ENCODE measurements around the gene INPP5E. TPM values are rescaled to one million over a fixed set of nuclear protein-coding genes. Genes with fewer than 3 reads are reported as not detected.

INPP5E gene
- total and polyA plus RNA-seq, 2 experiments from 2014 or later: 5.8 to 13.4 TPM

DNA sequence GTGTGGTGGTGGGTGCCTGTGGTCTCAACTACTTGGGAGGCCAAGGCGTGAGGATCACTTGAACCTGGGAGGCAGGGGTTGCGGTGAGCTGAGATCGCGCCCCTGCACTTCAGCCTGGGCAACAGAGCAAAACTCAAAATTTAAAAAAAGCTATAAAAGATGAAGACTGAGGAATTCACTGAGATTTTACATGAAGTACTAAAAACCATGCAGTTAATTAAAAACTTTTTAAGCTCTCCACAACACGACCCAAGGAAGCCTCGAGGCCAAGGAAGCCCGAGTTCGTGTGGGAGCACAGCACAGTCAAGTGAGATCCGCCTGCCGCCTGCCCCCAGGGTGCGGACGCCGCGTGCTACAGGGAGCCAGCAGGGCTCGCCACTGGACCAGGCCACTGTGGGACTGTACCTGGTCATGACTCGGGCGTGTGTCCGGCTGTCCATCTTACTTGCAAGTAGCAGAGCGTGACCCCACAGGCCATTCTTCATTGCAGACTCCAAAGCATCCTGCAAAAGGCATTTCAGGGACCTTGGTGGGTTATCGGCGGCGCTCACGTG, 21.2 kb upstream of the INPP5E start (continued):
- TF ChIP-seq, protein P1, sequence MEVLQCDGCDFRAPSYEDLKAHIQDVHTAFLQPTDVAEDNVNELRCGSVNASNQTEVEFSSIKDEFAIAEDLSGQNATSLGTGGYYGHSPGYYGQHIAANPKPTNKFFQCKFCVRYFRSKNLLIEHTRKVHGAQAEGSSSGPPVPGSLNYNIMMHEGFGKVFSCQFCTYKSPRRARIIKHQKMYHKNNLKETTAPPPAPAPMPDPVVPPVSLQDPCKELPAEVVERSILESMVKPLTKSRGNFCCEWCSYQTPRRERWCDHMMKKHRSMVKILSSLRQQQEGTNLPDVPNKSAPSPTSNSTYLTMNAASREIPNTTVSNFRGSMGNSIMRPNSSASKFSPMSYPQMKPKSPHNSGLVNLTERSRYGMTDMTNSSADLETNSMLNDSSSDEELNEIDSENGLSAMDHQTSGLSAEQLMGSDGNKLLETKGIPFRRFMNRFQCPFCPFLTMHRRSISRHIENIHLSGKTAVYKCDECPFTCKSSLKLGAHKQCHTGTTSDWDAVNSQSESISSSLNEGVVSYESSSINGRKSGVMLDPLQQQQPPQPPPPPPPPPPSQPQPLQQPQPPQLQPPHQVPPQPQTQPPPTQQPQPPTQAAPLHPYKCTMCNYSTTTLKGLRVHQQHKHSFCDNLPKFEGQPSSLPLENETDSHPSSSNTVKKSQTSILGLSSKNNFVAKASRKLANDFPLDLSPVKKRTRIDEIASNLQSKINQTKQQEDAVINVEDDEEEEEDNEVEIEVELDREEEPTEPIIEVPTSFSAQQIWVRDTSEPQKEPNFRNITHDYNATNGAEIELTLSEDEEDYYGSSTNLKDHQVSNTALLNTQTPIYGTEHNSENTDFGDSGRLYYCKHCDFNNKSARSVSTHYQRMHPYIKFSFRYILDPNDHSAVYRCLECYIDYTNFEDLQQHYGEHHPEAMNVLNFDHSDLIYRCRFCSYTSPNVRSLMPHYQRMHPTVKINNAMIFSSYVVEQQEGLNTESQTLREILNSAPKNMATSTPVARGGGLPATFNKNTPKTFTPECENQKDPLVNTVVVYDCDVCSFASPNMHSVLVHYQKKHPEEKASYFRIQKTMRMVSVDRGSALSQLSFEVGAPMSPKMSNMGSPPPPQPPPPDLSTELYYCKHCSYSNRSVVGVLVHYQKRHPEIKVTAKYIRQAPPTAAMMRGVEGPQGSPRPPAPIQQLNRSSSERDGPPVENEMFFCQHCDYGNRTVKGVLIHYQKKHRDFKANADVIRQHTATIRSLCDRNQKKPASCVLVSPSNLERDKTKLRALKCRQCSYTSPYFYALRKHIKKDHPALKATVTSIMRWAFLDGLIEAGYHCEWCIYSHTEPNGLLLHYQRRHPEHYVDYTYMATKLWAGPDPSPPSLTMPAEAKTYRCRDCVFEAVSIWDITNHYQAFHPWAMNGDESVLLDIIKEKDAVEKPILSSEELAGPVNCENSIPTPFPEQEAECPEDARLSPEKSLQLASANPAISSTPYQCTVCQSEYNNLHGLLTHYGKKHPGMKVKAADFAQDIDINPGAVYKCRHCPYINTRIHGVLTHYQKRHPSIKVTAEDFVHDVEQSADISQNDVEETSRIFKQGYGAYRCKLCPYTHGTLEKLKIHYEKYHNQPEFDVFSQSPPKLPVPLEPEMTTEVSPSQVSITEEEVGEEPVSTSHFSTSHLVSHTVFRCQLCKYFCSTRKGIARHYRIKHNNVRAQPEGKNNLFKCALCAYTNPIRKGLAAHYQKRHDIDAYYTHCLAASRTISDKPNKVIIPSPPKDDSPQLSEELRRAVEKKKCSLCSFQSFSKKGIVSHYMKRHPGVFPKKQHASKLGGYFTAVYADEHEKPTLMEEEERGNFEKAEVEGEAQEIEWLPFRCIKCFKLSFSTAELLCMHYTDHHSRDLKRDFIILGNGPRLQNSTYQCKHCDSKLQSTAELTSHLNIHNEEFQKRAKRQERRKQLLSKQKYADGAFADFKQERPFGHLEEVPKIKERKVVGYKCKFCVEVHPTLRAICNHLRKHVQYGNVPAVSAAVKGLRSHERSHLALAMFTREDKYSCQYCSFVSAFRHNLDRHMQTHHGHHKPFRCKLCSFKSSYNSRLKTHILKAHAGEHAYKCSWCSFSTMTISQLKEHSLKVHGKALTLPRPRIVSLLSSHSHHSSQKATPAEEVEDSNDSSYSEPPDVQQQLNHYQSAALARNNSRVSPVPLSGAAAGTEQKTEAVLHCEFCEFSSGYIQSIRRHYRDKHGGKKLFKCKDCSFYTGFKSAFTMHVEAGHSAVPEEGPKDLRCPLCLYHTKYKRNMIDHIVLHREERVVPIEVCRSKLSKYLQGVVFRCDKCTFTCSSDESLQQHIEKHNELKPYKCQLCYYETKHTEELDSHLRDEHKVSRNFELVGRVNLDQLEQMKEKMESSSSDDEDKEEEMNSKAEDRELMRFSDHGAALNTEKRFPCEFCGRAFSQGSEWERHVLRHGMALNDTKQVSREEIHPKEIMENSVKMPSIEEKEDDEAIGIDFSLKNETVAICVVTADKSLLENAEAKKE (CRISPR knock-in tag; IDR thresholded peaks at IDR 0.05): no peak
- TF ChIP-seq CREB1 (CRISPR knock-in tag; IDR thresholded peaks at IDR 0.05; ENCODE audit: low read depth): no peak
- TF ChIP-seq EZH2phosphoT487 (IDR thresholded peaks at IDR 0.05; ENCODE audit: unreplicated experiment): no peak
- no peak for TF ChIP-seq NANOG (IDR thresholded peaks at IDR 0.05; ENCODE audit: borderline replicate concordance)
- TF ChIP-seq ZNF331 (CRISPR knock-in tag; IDR thresholded peaks at IDR 0.05; ENCODE audit: low read depth): no peak
- TF ChIP-seq, protein P2, sequence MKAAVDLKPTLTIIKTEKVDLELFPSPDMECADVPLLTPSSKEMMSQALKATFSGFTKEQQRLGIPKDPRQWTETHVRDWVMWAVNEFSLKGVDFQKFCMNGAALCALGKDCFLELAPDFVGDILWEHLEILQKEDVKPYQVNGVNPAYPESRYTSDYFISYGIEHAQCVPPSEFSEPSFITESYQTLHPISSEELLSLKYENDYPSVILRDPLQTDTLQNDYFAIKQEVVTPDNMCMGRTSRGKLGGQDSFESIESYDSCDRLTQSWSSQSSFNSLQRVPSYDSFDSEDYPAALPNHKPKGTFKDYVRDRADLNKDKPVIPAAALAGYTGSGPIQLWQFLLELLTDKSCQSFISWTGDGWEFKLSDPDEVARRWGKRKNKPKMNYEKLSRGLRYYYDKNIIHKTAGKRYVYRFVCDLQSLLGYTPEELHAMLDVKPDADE (IDR thresholded peaks at IDR 0.05): no peak
- no peak for TF ChIP-seq ZNF114 (CRISPR knock-in tag; IDR thresholded peaks at IDR 0.05)

DNA sequence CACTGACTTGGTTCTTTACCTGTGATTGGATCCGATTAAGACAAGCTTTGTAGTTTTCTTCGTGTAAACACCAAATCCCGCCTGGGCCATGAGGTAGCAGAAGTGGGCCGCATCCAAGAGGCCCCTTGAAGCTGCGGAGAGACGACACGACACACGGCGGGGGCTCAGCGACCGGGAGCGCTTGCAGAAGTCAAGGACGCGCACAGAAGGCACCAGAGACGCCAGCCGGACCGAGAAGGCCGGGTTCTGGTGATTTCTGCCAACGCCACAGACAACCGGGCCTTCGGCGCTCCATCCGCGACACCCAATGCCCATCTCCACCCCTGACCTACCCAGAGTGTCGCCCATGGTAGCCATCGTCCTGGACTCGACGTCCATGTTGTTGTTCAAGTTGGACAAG, 19.8 kb upstream of the INPP5E start:
- no peak for DNase-seq (ENCODE audit: low spot score)
- no peak for ATAC-seq
- Histone ChIP-seq H3F3A (replicated peaks; ENCODE audit: low read depth) (peaks cover 9% of the 10 kb centered on the region; the same call in 1 of the 2 replicates), H3K27me3 (ENCODE audit: insufficient read depth) (no peaks in the 10 kb centered on the region), H3K27ac (ENCODE audit: low read depth) (no peak overlapping the region), H3K36me3 (ENCODE audit: insufficient read depth) (peaks cover 46% of the 10 kb centered on the region), H3K4me2 (no peak overlapping the region), H3K4me3 (no peak overlapping the region), H3K4me1 (ENCODE audit: insufficient read depth) (no peaks in the 10 kb centered on the region), H3K9me2 (ENCODE audit: insufficient read depth) (no peaks in the 10 kb centered on the region), H4K20me1 (replicated peaks; ENCODE audit: insufficient read depth) (peaks cover 10% of the 10 kb centered on the region), H3K79me2 (replicated peaks; ENCODE audit: insufficient read depth) (peaks cover 9% of the 10 kb centered on the region; the same call in 1 of the 2 replicates), H2AFZ (no peak overlapping the region)
- Mint-ChIP-seq H3K4me3 (no peak overlapping the region), H3K27ac (no peak overlapping the region), H3K36me3 (ENCODE audit: low read depth) (peaks cover 84% of the 10 kb centered on the region), H3K27me3 (ENCODE audit: insufficient read depth, low read depth, poor library complexity) (peaks cover 14% of the 10 kb centered on the region), H3K9me3 (peaks cover 4% of the 10 kb centered on the region; the same call in 2 of the 3 replicates), H3K4me1 (no peaks in the 10 kb centered on the region)
- TF ChIP-seq, protein P3, sequence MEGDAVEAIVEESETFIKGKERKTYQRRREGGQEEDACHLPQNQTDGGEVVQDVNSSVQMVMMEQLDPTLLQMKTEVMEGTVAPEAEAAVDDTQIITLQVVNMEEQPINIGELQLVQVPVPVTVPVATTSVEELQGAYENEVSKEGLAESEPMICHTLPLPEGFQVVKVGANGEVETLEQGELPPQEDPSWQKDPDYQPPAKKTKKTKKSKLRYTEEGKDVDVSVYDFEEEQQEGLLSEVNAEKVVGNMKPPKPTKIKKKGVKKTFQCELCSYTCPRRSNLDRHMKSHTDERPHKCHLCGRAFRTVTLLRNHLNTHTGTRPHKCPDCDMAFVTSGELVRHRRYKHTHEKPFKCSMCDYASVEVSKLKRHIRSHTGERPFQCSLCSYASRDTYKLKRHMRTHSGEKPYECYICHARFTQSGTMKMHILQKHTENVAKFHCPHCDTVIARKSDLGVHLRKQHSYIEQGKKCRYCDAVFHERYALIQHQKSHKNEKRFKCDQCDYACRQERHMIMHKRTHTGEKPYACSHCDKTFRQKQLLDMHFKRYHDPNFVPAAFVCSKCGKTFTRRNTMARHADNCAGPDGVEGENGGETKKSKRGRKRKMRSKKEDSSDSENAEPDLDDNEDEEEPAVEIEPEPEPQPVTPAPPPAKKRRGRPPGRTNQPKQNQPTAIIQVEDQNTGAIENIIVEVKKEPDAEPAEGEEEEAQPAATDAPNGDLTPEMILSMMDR (conservative IDR thresholded peaks at IDR 0.05; ENCODE audit: low read depth in 2 of 2): no peak
- TF ChIP-seq EZH2 (IDR thresholded peaks at IDR 0.05; ENCODE audit: low read depth, unreplicated experiment) (no peak), NANOG (IDR thresholded peaks at IDR 0.05; ENCODE audit: borderline replicate concordance) (no peak), STAT1 (IDR thresholded peaks at IDR 0.05; ENCODE audit: unreplicated experiment) (no peak), EZH2phosphoT487 (IDR thresholded peaks at IDR 0.05; ENCODE audit: unreplicated experiment) (no peak), JUNB (IDR thresholded peaks at IDR 0.05; ENCODE audit: unreplicated experiment) (no peak), ZNF331 (CRISPR knock-in tag; IDR thresholded peaks at IDR 0.05; ENCODE audit: low read depth) (no peak)
- TF ChIP-seq, protein P2 (IDR thresholded peaks at IDR 0.05): no peak
